GM12875 (cell line): ENCODE measurements around the gene CPM.

Experiments used
- H3K4me3 ChIP-seq: one replicate; pipeline ENCODE4 v1.5.1; 2011; ENCODE audit warnings: low read depth, low read length, control low read depth
- CTCF ChIP-seq: IDR thresholded peaks from 2 replicates; pipeline ENCODE4 v1.5.1; 2011; ENCODE audit warnings: low read depth, mild to moderate bottlenecking, control low read depth, inconsistent platforms, low read length, moderate library complexity, borderline replicate concordance; ENCODE audit not compliant: insufficient read depth

Gene CPM

GRCh38 chr12:68963856-68964745 lies 31.1 kb upstream of the CPM start:
- TF ChIP-seq CTCF = no peak
- no peak overlapping the region for H3K4me3 ChIP-seq

- H3K4me3 ChIP-seq = no peak overlapping the region
- no peak for TF ChIP-seq CTCF
Observed at GRCh38 chr12:68962877-68963855, 30.2 kb upstream of the CPM start.

- TF ChIP-seq CTCF = no peak
- no peak overlapping the region for H3K4me3 ChIP-seq
Observed at GRCh38 chr12:68959891-68960464, 27.0 kb upstream of the CPM start.

- no peak for TF ChIP-seq CTCF
- no peak overlapping the region for H3K4me3 ChIP-seq
Observed at GRCh38 chr12:68959143-68959858, 26.3 kb upstream of the CPM start.

GRCh38 chr12:68958322-68958721 lies 25.4 kb upstream of the CPM start:
- TF ChIP-seq CTCF = no peak
- no peak overlapping the region for H3K4me3 ChIP-seq

GRCh38 chr12:68957273-68957672 lies 24.3 kb upstream of the CPM start:
- H3K4me3 ChIP-seq = no peak overlapping the region
- TF ChIP-seq CTCF = no peak
